H1 (cell line): ENCODE results near the gene LCN2. TPM values are rescaled to one million over a fixed set of nuclear protein-coding genes. Genes with fewer than 3 reads are reported as not detected.

Experiments used
- CTCF ChIA-PET: fragments of 300-600 bp; sonication (Branson Sonifier 250); formaldehyde crosslinking; loops from one replicate; lab custom pipeline; 2021; ENCODE audit not compliant: partially characterized antibody; lab: Charles Lee
- POLR2A ChIA-PET: fragments of 300-600 bp; sonication (Branson Sonifier 250); formaldehyde crosslinking; loops from one replicate; lab custom pipeline; 2021; ENCODE audit warnings: inconsistent platforms; ENCODE audit not compliant: partially characterized antibody; lab: Charles Lee
- DNase-seq, 2 experiments: peaks; one replicate each; pipeline versions ENCODE4 v3.0.0 to v3.0.0-alpha.2; 2010 to 2022; ENCODE audit warnings: low spot score in 2 of 2, low read depth in 1 of 2, mixed read lengths in 1 of 2
- FAIRE-seq: peaks from 2 replicates; lab custom pipeline; 2011; peaks lifted over from hg19 to GRCh38; lab: Jason Lieb, UNC
- H2AFZ ChIP-seq: 2 replicates; pipeline ENCODE4 v1.8.1; 2012; ENCODE audit warnings: low read length, inconsistent platforms
- H2AK5ac ChIP-seq: 2 replicates; pipeline ENCODE4 v1.6.1; 2013; ENCODE audit warnings: low read depth, low read length
- H2BK120ac ChIP-seq: replicated peaks from 2 replicates; pipeline ENCODE3; 2013; ENCODE audit warnings: low read depth, low read length, inconsistent platforms
- H2BK12ac ChIP-seq: 2 replicates; pipeline ENCODE4 v1.6.1; 2013; ENCODE audit warnings: low read depth, low read length
- H2BK15ac ChIP-seq: 2 replicates; pipeline ENCODE4 v1.6.1; 2013; ENCODE audit warnings: low read length
- H2BK20ac ChIP-seq: 2 replicates; pipeline ENCODE4 v1.6.1; 2013; ENCODE audit warnings: low read length
- H2BK5ac ChIP-seq: 2 replicates; pipeline ENCODE4 v1.6.1; 2013; ENCODE audit warnings: low read depth, low read length
- H3K14ac ChIP-seq: 2 replicates; pipeline ENCODE4 v1.6.1; 2013; ENCODE audit warnings: inconsistent platforms; ENCODE audit not compliant: insufficient read length
- H3K18ac ChIP-seq: 2 replicates; pipeline ENCODE4 v1.6.1; 2013; ENCODE audit warnings: low read length; ENCODE audit errors: extremely low read depth
- H3K23ac ChIP-seq: 2 replicates; pipeline ENCODE4 v1.6.1; 2013; ENCODE audit warnings: inconsistent platforms; ENCODE audit not compliant: insufficient read length
- H3K23me2 ChIP-seq: 2 replicates; pipeline ENCODE4 v1.6.1; 2013; ENCODE audit warnings: low read depth, low read length
- H3K27ac ChIP-seq: 2 replicates; pipeline ENCODE4 v1.6.1; 2011; ENCODE audit warnings: low read depth, low read length, inconsistent platforms
- H3K27me3 ChIP-seq, 4 experiments: replicated peaks in 1 of 4; 1 replicate in 1 of 4; 2 replicates in 3 of 4; pipeline versions ENCODE4 v1.6.1 to v1.8.1; 2011 to 2013; ENCODE audit warnings: low read length in 3 of 4, mild to moderate bottlenecking in 3 of 4, inconsistent platforms in 2 of 4, mixed read lengths in 2 of 4, moderate library complexity in 1 of 4; ENCODE audit not compliant: control insufficient read depth in 3 of 4, insufficient read depth in 3 of 4; ENCODE audit errors: extremely low read depth in 1 of 4
- H3K36me3 ChIP-seq, 4 experiments: 2 replicates each; pipeline versions ENCODE4 v1.6.1 to v1.8.1; 2011 to 2013; ENCODE audit warnings: mild to moderate bottlenecking in 4 of 4, low read length in 3 of 4, moderate library complexity in 2 of 4, control low read depth in 1 of 4, inconsistent platforms in 1 of 4; ENCODE audit not compliant: insufficient read depth in 4 of 4, control insufficient read depth in 2 of 4
- H3K4ac ChIP-seq: replicated peaks from 2 replicates; pipeline ENCODE3; 2013; ENCODE audit warnings: low read length, low read depth, mixed read lengths, inconsistent platforms; ENCODE audit not compliant: insufficient read length
- H3K4me1 ChIP-seq, 4 experiments: replicated peaks in 1 of 4; 1 replicate in 1 of 4; 2 replicates in 3 of 4; pipeline versions ENCODE4 v1.6.1 to v1.8.1; 2011 to 2013; ENCODE audit warnings: low read length in 3 of 4, inconsistent platforms in 2 of 4, mixed read lengths in 1 of 4; ENCODE audit not compliant: insufficient read depth in 4 of 4, control insufficient read depth in 3 of 4
- H3K4me2 ChIP-seq, 2 experiments: 2 replicates each; pipeline versions ENCODE4 v1.6.1 to v1.8.1; 2011 to 2013; ENCODE audit warnings: low read depth in 2 of 2, low read length in 2 of 2, control low read depth in 1 of 2, inconsistent platforms in 1 of 2, mild to moderate bottlenecking in 1 of 2; ENCODE audit not compliant: insufficient read depth in 1 of 2
- H3K4me3 ChIP-seq, 4 experiments: fragments of 200-600, 300-600 bp in 1 of 4; sonication (generic), shearing (Covaris generic), sonication (Bioruptor Twin) in 1 of 4; 2 replicates each; pipeline versions ENCODE4 v1.5.1 to v1.8.1; 2011 to 2016; ENCODE audit warnings: low read length in 4 of 4, low read depth in 3 of 4, control low read depth in 2 of 4, inconsistent platforms in 2 of 4, mild to moderate bottlenecking in 2 of 4, mixed read lengths in 1 of 4, moderate library complexity in 1 of 4; ENCODE audit not compliant: insufficient read depth in 2 of 4; ENCODE audit errors: extremely low read depth in 1 of 4
- H3K56ac ChIP-seq: replicated peaks from 2 replicates; pipeline ENCODE3; 2013; ENCODE audit warnings: low read depth, mild to moderate bottlenecking, mixed read lengths, low read length, inconsistent platforms; ENCODE audit not compliant: insufficient read length
- H3K79me1 ChIP-seq: 2 replicates; pipeline ENCODE4 v1.6.1; 2013; ENCODE audit warnings: low read depth, low read length, control low read depth
- H3K79me2 ChIP-seq, 2 experiments: 2 replicates each; pipeline versions ENCODE4 v1.6.1 to v1.8.1; 2012 to 2013; ENCODE audit warnings: low read length in 2 of 2, mild to moderate bottlenecking in 2 of 2, inconsistent platforms in 1 of 2; ENCODE audit not compliant: insufficient read depth in 2 of 2, control insufficient read depth in 1 of 2
- H3K9ac ChIP-seq, 4 experiments: replicated peaks in 1 of 4; 1 replicate in 1 of 4; 2 replicates in 3 of 4; pipeline versions ENCODE4 v1.6.1 to v1.8.1; 2011 to 2013; ENCODE audit warnings: low read depth in 3 of 4, low read length in 3 of 4, control low read depth in 2 of 4, mild to moderate bottlenecking in 2 of 4, moderate library complexity in 2 of 4, inconsistent platforms in 1 of 4; ENCODE audit errors: extremely low read depth in 1 of 4
- H3K9me3 ChIP-seq, 2 experiments: 2 replicates each; pipeline versions ENCODE4 v1.6.1 to v1.8.1; 2012 to 2013; ENCODE audit warnings: mild to moderate bottlenecking in 2 of 2, moderate library complexity in 2 of 2, control low read depth in 1 of 2, inconsistent platforms in 1 of 2, low read depth in 1 of 2, low read length in 1 of 2, mixed read lengths in 1 of 2; ENCODE audit not compliant: insufficient read depth in 2 of 2
- H4K20me1 ChIP-seq, 2 experiments: replicated peaks in 1 of 2; 2 replicates each; pipeline versions ENCODE3 to v1.8.1; 2011 to 2013; ENCODE audit warnings: inconsistent platforms in 2 of 2, low read length in 2 of 2, mild to moderate bottlenecking in 1 of 2; ENCODE audit not compliant: insufficient read depth in 2 of 2, control insufficient read depth in 1 of 2
- H4K5ac ChIP-seq: 2 replicates; pipeline ENCODE4 v1.6.1; 2013; ENCODE audit warnings: low read length, low read depth, mixed read lengths, inconsistent platforms; ENCODE audit not compliant: insufficient read length
- H4K8ac ChIP-seq: 2 replicates; pipeline ENCODE4 v1.8.0; 2013; ENCODE audit warnings: mild to moderate bottlenecking, moderate library complexity, low read length, inconsistent platforms; ENCODE audit not compliant: insufficient read depth; ENCODE audit errors: extremely low read depth
- H4K91ac ChIP-seq: replicated peaks from 2 replicates; pipeline ENCODE3; 2013; ENCODE audit warnings: low read length, mixed read lengths, inconsistent platforms; ENCODE audit not compliant: insufficient read length
- PHF8 ChIP-seq: fragments of 200-600 bp; sonication (generic); conservative IDR thresholded peaks from 2 replicates; pipeline ENCODE4 v1.7.1; 2012; ENCODE audit warnings: low read depth, mild to moderate bottlenecking, inconsistent platforms, low read length, moderate library complexity
- RAD21 ChIP-seq, 2 experiments: IDR thresholded peaks in 1 of 2; conservative IDR thresholded peaks in 1 of 2; 2 replicates each; pipeline ENCODE4 v1.6.1; 2011; ENCODE audit warnings: low read depth in 2 of 2, low read length in 2 of 2, improper control_type of control experiment in 1 of 2, inconsistent platforms in 1 of 2, mild to moderate bottlenecking in 1 of 2, moderate library complexity in 1 of 2
- SIX5 ChIP-seq: IDR thresholded peaks from 2 replicates; pipeline ENCODE4 v1.6.1; 2011; ENCODE audit warnings: mild to moderate bottlenecking, low read depth, low read length
- TBP ChIP-seq: IDR thresholded peaks from 2 replicates; pipeline ENCODE4 v1.6.1; 2011; ENCODE audit warnings: low read depth, low read length, improper control_type of control experiment
- TCF12 ChIP-seq: IDR thresholded peaks from 2 replicates; pipeline ENCODE4 v1.6.1; 2011; ENCODE audit warnings: low read depth, mild to moderate bottlenecking, low read length
- WGBS, 2 experiments: shearing (Covaris generic) in 1 of 2; methylation state at CpG; one replicate each; pipeline versions ENCODE4 v1.1.6 to v1.1.7; 2013 to 2015; ENCODE audit warnings: low lambda C conversion rate in 2 of 2, mixed read lengths in 2 of 2, inconsistent platforms in 1 of 2, low coverage in 1 of 2, missing lambda C conversion rate in 1 of 2; ENCODE audit not compliant: insufficient replicate concordance in 2 of 2, insufficient coverage in 1 of 2, insufficient read length in 1 of 2; ENCODE audit errors: extremely low coverage in 1 of 2, missing lambda C conversion rate in 1 of 2; 5-methylcytosine and 5-hydroxymethylcytosine counted together
- polyA plus RNA-seq, 7 experiments: library from polyadenylated mRNA; depleted of rRNA in 3 of 7; stranded (reverse) in 5 of 7; unstranded in 2 of 7; fragments of >200 nt in 5 of 7; fragments of 200-250 nt in 2 of 7; gene quantifications; 1 replicate in 5 of 7; 2 replicates in 1 of 7; 4 replicates in 1 of 7; pipeline versions ENCODE4 v1.2.1 to v1.2.3, GENCODE V29; 2011 to 2013; ENCODE audit warnings: missing spikeins in 2 of 7, mixed read lengths in 2 of 7
- total RNA-seq: library from RNA; stranded (reverse); fragmentation: NEBNext Ultra II Directional; extraction: Animal tissue kit (Norgen Biotek cat#: 25700); gene quantifications from 2 replicates; pipeline ENCODE4 v1.2.1, GENCODE V29; 2021

Gene LCN2
- total and polyA plus RNA-seq, 2 of the 8 experiments (the other 6 are each of a cell fraction or from before 2014, with no cell fraction given), result 1.1 to 1.6 TPM

DNA sequence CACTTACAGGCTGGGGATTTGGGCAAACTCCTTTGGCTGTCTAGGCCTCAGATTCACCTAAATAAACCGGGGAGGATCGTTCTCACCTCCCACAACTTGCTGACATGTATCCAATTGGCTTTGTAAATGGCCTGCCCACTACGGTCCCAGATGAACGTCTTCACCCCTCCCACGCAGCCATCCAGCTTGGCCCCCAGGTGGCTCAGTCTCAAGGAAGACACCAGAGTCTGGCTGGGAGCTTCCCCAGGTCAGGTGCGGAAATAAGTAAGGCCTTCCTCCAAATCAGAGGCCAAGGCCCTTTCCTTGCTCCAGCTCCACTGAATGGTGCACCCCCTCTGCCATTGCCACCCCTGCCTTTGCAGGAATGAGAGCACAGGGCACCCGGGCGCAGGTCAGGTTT, 30.7 kb downstream of the LCN2 start:
- no peak overlapping the region for H3K4ac ChIP-seq
- DNase-seq (no peak), FAIRE-seq (no peak)
- H3K27me3 ChIP-seq, result no peaks in the 10 kb centered on the region
- H3K36me3 ChIP-seq, result peaks cover 17 to 35% (median 29%) of the 10 kb centered on the region in 4 experiments
- no peak overlapping the region for H3K4me2 ChIP-seq
- H3K23me2 ChIP-seq, result no peaks in the 10 kb centered on the region
- no peak overlapping the region for H3K27ac ChIP-seq
- H3K4me1 ChIP-seq, result no peaks in the 10 kb centered on the region
- no peak overlapping the region for H2BK120ac ChIP-seq
- H2AK5ac ChIP-seq, result no peak overlapping the region
- H3K14ac ChIP-seq, result no peak overlapping the region
- no peak overlapping the region for H3K4me3 ChIP-seq
- no peaks in the 10 kb centered on the region for H3K79me1 ChIP-seq
- H4K5ac ChIP-seq, result no peak overlapping the region
- H3K56ac ChIP-seq, result no peak overlapping the region
- 95% methylated on average over 8 of the region's 8 CpGs; no CpG with 5 or more reads in 1 of the 2 experiments for WGBS, 2 experiments
- H4K8ac ChIP-seq, result no peak overlapping the region
- H2BK20ac ChIP-seq, result no peak overlapping the region
- H4K91ac ChIP-seq, result no peak overlapping the region
- peaks cover 3 to 9% of the 10 kb centered on the region in 2 experiments for H4K20me1 ChIP-seq
- H3K18ac ChIP-seq, result no peak overlapping the region
- no peak overlapping the region for H2BK5ac ChIP-seq
- H2BK15ac ChIP-seq, result no peak overlapping the region
- no peak overlapping the region for H2BK12ac ChIP-seq
- no peak overlapping the region for H3K23ac ChIP-seq
- CTCF ChIA-PET, result interaction anchor here (0.6 to 1.9 kb wide), 2 partner anchors 11 to 182 kb away, joined by 3 to 8 read pairs; partner anchors contain the start of gene CIZ1
- POLR2A ChIA-PET, result interaction anchor here (0.8 to 3.2 kb wide), 2 partner anchors 10 kb away, joined by 4 to 11 read pairs; partner anchors contain the start of gene CIZ1
- H2AFZ ChIP-seq, result no peak overlapping the region
- H3K9ac ChIP-seq, result no peak overlapping the region; a peak in 1 of 7 replicates
- H3K9me3 ChIP-seq, result peaks cover 0 to 4% of the 10 kb centered on the region in 2 experiments; a peak in 1 of 4 replicates
- TF ChIP-seq TCF12, result no peak
- TF ChIP-seq SIX5, result no peak
- no peak for TF ChIP-seq PHF8
- TF ChIP-seq RAD21 (IDR thresholded peaks at IDR 0.05 in 1 of 2, conservative IDR thresholded peaks at IDR 0.05 in 1 of 2; ENCODE audit: low read depth in 2 of 2, low read length in 2 of 2), result no peak
- TF ChIP-seq TBP, result no peak
- H3K79me2 ChIP-seq, result no peaks in the 10 kb centered on the region
